ENCODE data around the gene MEG3.

MEG3 gene

GRCh38 chr14:100841761-100842403 is 16.0 kb downstream of the MEG3 start:
- Histone ChIP-seq H3K79me2 (ENCODE audit: insufficient read depth, low read length) (no peaks in the 10 kb centered on the region), H4K20me1 (ENCODE audit: insufficient read depth, low read length, poor library complexity, severe bottlenecking) (no peaks in the 10 kb centered on the region), H3K36me3 (ENCODE audit: insufficient read depth, low read length) (no peaks in the 10 kb centered on the region), H3K4me1 (ENCODE audit: insufficient read depth, low read length, poor library complexity, severe bottlenecking) (peaks cover 28% of the 10 kb centered on the region), H3K9me3 (ENCODE audit: insufficient read depth, low read depth, low read length) (no peaks in the 10 kb centered on the region), H3K4me2 (ENCODE audit: low read depth, low read length, poor library complexity, severe bottlenecking) (no peak overlapping the region), H3F3A (ENCODE audit: low read depth) (no peaks in the 10 kb centered on the region), H3K9ac (ENCODE audit: low read depth, low read length, poor library complexity, severe bottlenecking) (no peak overlapping the region), H3K4me3 (ENCODE audit: low read length, poor library complexity, severe bottlenecking) (no peak overlapping the region), H3K27me3 (ENCODE audit: insufficient read depth, low read length, poor library complexity, severe bottlenecking) (no peaks in the 10 kb centered on the region), H2AFZ (ENCODE audit: low read length) (peak overlapping the region; percentile 35; the same call in 1 of the 2 replicates), H3K9me2 (replicated peaks; ENCODE audit: low read depth, low read length) (no peaks in the 10 kb centered on the region)
- TF ChIP-seq CTCF (conservative IDR thresholded peaks at IDR 0.05; ENCODE audit: low read length) = no peak
- no peak for TF ChIP-seq EZH2phosphoT487 (IDR thresholded peaks at IDR 0.05; ENCODE audit: borderline replicate concordance)

GRCh38 chr14:100842799-100843198 is 16.9 kb downstream of the MEG3 start:
- Histone ChIP-seq H3K9ac (ENCODE audit: low read depth, low read length, poor library complexity, severe bottlenecking) (no peak overlapping the region), H3K9me2 (replicated peaks; ENCODE audit: low read depth, low read length) (no peaks in the 10 kb centered on the region), H2AFZ (ENCODE audit: low read length) (peak overlapping the region; percentile 35; the same call in 1 of the 2 replicates)

GRCh38 chr14:100844082-100844408 is 18.1 kb downstream of the MEG3 start:
- no peaks in the 10 kb centered on the region for H3K27me3 ChIP-seq (ENCODE audit: insufficient read depth, low read length, poor library complexity, severe bottlenecking)

More at GRCh38 chr14:100842799-100843198, 16.9 kb downstream of the MEG3 start:
- no peak overlapping the region for H3K4me2 ChIP-seq (ENCODE audit: low read depth, low read length, poor library complexity, severe bottlenecking)
- H4K20me1 ChIP-seq (ENCODE audit: insufficient read depth, low read length, poor library complexity, severe bottlenecking) = no peaks in the 10 kb centered on the region
- H3K4me1 ChIP-seq (ENCODE audit: insufficient read depth, low read length, poor library complexity, severe bottlenecking) = peaks cover 28% of the 10 kb centered on the region
- H3K9me3 ChIP-seq (ENCODE audit: insufficient read depth, low read depth, low read length) = no peaks in the 10 kb centered on the region
- no peaks in the 10 kb centered on the region for H3K27me3 ChIP-seq (ENCODE audit: insufficient read depth, low read length, poor library complexity, severe bottlenecking)
- TF ChIP-seq CTCF (conservative IDR thresholded peaks at IDR 0.05; ENCODE audit: low read length) (no peak), EZH2phosphoT487 (IDR thresholded peaks at IDR 0.05; ENCODE audit: borderline replicate concordance) (no peak)
- no peaks in the 10 kb centered on the region for H3K36me3 ChIP-seq (ENCODE audit: insufficient read depth, low read length)
- no peaks in the 10 kb centered on the region for H3K79me2 ChIP-seq (ENCODE audit: insufficient read depth, low read length)
- no peaks in the 10 kb centered on the region for H3F3A ChIP-seq (ENCODE audit: low read depth)
- H3K4me3 ChIP-seq (ENCODE audit: low read length, poor library complexity, severe bottlenecking) = no peak overlapping the region

More at GRCh38 chr14:100844082-100844408, 18.1 kb downstream of the MEG3 start:
- Histone ChIP-seq H4K20me1 (ENCODE audit: insufficient read depth, low read length, poor library complexity, severe bottlenecking) (no peaks in the 10 kb centered on the region), H3K79me2 (ENCODE audit: insufficient read depth, low read length) (no peaks in the 10 kb centered on the region), H3K4me3 (ENCODE audit: low read length, poor library complexity, severe bottlenecking) (no peak overlapping the region), H2AFZ (ENCODE audit: low read length) (no peak overlapping the region), H3K36me3 (ENCODE audit: insufficient read depth, low read length) (no peaks in the 10 kb centered on the region), H3F3A (ENCODE audit: low read depth) (no peaks in the 10 kb centered on the region), H3K9me3 (ENCODE audit: insufficient read depth, low read depth, low read length) (no peaks in the 10 kb centered on the region), H3K4me1 (ENCODE audit: insufficient read depth, low read length, poor library complexity, severe bottlenecking) (peaks cover 28% of the 10 kb centered on the region), H3K4me2 (ENCODE audit: low read depth, low read length, poor library complexity, severe bottlenecking) (no peak overlapping the region), H3K9ac (ENCODE audit: low read depth, low read length, poor library complexity, severe bottlenecking) (no peak overlapping the region), H3K9me2 (replicated peaks; ENCODE audit: low read depth, low read length) (no peaks in the 10 kb centered on the region)
- TF ChIP-seq EZH2phosphoT487 (IDR thresholded peaks at IDR 0.05; ENCODE audit: borderline replicate concordance) (no peak), CTCF (conservative IDR thresholded peaks at IDR 0.05; ENCODE audit: low read length) (no peak)

Measured in Loucy (cell line).